Measurements from ENCODE around the gene NAPA. TPM values are rescaled to one million over a fixed set of nuclear protein-coding genes. Genes with fewer than 3 reads are reported as not detected.

The NAPA gene
- total and polyA plus RNA-seq, 8 donors = 46.1 to 170 (median 106) TPM

DNA sequence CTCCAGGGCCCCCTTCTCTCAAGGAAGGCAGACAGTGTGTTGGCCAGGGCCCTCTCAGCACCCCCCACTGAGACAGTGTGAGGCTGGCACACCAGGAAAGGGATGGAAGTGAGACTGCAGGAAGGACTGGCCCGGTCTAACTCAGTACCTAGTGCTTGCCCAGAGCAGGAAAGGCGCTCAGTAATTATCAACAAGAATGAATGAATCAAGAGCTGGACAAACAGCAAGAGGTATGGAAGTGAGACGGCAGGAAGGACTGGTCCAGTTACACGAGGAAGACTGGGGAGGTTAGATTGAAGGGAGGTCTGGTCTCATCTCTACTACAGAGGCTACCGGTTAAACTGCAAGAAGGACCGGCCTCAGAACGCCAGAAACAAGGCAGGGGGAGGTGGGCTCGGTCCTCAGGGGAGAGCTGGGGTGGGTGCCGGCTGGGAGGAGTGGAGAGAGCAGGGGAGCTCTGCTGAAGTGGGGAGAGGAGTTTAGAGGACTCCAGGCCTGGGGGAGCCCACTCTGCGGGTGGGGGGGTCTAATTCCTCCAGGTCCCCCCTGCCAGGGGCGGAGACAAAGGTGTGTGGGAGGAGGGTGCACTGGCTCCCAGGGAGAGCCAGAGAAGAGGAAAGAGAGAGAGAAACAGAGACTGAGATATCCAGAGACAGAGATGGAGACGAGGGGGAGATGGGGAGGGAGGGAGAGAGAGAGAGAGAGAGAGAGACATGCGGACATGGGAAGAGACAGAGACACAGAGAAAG is 44.2 kb downstream of the NAPA start:
- WGBS, 5 donors = 21 to 30% (median 24%) methylated on average over 13 of the region's 13 CpGs
- no peak for DNase-seq
- Histone ChIP-seq H3K4me3 (peak overlapping the region in 2 of 4 donors; percentile 32 to 41), H3K36me3 (peaks cover 0 to 6% (median 0%) of the 10 kb centered on the region in 4 donors), H3K4me1 (peaks cover 0 to 36% (median 21%) of the 10 kb centered on the region in 4 donors), H3K27ac (peak overlapping the region in 1 of 5 donors; percentile 70), H3K9me3 (no peaks in the 10 kb centered on the region), H3K27me3 (peaks cover 0 to 90% (median 64%) of the 10 kb centered on the region in 3 donors)
- TF ChIP-seq POLR2A (IDR thresholded peaks at IDR 0.05) (no peak), POLR2AphosphoS5 (IDR thresholded peaks at IDR 0.05) (no peak), EP300 (IDR thresholded peaks at IDR 0.05) (no peak), CTCF (IDR thresholded peaks at IDR 0.05) (no peak)
- intact Hi-C loops (cut with DNase I; ENCODE audit: low total_unique reads) = no loop called here

DNA sequence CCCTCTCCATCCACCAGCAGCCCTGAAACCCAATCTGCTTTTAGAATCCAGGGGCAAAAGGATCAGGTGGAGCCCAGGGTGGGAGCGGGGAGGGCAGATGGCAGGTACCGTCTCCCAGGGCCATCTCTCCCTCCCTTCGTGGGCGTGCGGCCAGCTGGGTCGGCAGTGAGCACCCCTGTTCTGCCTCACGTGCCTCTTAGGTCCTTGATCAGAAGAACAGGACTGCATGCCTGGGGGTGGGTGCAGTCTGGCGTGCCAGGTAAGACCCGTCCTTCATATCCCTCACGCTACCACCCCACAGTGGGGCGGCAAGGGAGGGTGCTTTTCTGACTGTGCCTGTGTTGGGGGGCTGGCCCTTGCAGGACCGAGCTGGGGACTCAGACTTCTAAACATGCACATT is 45.1 kb downstream of the NAPA start:
- TF ChIP-seq POLR2A (IDR thresholded peaks at IDR 0.05) = no peak
- TF ChIP-seq EP300 (IDR thresholded peaks at IDR 0.05) = no peak
- no peak for TF ChIP-seq CTCF (IDR thresholded peaks at IDR 0.05)
- no peak for TF ChIP-seq POLR2AphosphoS5 (IDR thresholded peaks at IDR 0.05)
- H3K27me3 ChIP-seq = peaks cover 0 to 97% (median 64%) of the 10 kb centered on the region in 3 donors
- peak overlapping the region in 1 of 5 donors; percentile 42 for H3K27ac ChIP-seq
- 3 to 20% (median 13%) methylated on average over 7 to 12 of the region's 12 CpGs for WGBS, 5 donors
- H3K4me3 ChIP-seq = no peak overlapping the region
- H3K4me1 ChIP-seq = peaks cover 0 to 36% (median 21%) of the 10 kb centered on the region in 4 donors
- intact Hi-C loops (cut with DNase I; ENCODE audit: low total_unique reads) = no loop called here
- H3K9me3 ChIP-seq = no peaks in the 10 kb centered on the region
- peak in 1 of 2 donors; percentile 27 for DNase-seq
- H3K36me3 ChIP-seq = no peaks in the 10 kb centered on the region

DNA sequence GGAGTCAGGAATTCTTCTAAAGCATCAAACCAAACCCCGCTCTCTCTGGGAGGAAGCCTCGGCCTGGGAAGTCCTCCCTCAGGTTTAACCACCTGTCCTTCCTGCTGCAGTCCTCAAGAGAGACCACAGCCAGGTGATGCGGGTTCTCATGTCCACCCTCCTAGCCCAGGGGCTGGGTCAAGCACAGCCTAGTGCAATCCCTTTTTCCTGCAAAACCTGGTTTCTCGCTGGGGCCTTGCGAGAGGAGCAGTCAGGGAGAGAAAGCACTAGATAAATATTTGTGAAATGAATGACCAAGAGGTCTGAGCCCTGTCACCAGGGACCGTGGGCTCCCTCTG is 45.5 kb downstream of the NAPA start:
- WGBS, 5 donors = 5 to 17% (median 14%) methylated on average over 3 to 6 of the region's 6 CpGs
- H3K4me1 ChIP-seq = peaks cover 0 to 36% (median 21%) of the 10 kb centered on the region in 4 donors
- DNase-seq = peak in 1 of 2 donors; percentile 7
- H3K36me3 ChIP-seq = no peaks in the 10 kb centered on the region
- H3K27me3 ChIP-seq = peaks cover 0 to 93% (median 64%) of the 10 kb centered on the region in 3 donors
- no peak overlapping the region for H3K4me3 ChIP-seq
- TF ChIP-seq POLR2AphosphoS5 (IDR thresholded peaks at IDR 0.05) (no peak), CTCF (IDR thresholded peaks at IDR 0.05) (no peak), EP300 (IDR thresholded peaks at IDR 0.05) (no peak), POLR2A (IDR thresholded peaks at IDR 0.05) (no peak)
- no peaks in the 10 kb centered on the region for H3K9me3 ChIP-seq
- peak overlapping the region in 1 of 5 donors; percentile 42 for H3K27ac ChIP-seq
- intact Hi-C loops (cut with DNase I; ENCODE audit: low total_unique reads) = no loop called here

- H3K27ac ChIP-seq = no peak overlapping the region
- H3K4me3 ChIP-seq = no peak overlapping the region
- H3K36me3 ChIP-seq = no peaks in the 10 kb centered on the region
- H3K27me3 ChIP-seq = peaks cover 0 to 83% (median 56%) of the 10 kb centered on the region in 3 donors
- DNase-seq = no peak
- no peaks in the 10 kb centered on the region for H3K9me3 ChIP-seq
- WGBS, 5 donors = 41 to 52% (median 47%) methylated on average over 9 of the region's 9 CpGs
- intact Hi-C loops (cut with DNase I; ENCODE audit: low total_unique reads) = no loop called here
- no peak for TF ChIP-seq EP300 (IDR thresholded peaks at IDR 0.05)
- TF ChIP-seq CTCF (IDR thresholded peaks at IDR 0.05) = no peak
- TF ChIP-seq POLR2A (IDR thresholded peaks at IDR 0.05) = no peak
- TF ChIP-seq POLR2AphosphoS5 (IDR thresholded peaks at IDR 0.05) = no peak
- peaks cover 0 to 36% (median 21%) of the 10 kb centered on the region in 4 donors for H3K4me1 ChIP-seq
These were observed 46.9 kb downstream of the NAPA start for GRCh38 chr19:47467914-47468313.

All from stomach (tissue), 9 donors.